GM12878 (cell line): ENCODE measurements around the gene NPAS2. TPM values are rescaled to one million over a fixed set of nuclear protein-coding genes. Genes with fewer than 3 reads are reported as not detected.

Experiments used
- ATAC-seq: fragments of 200-7000 bp; cut with Tn5 transposase; 3 replicates; pipeline ENCODE4 v1.9.1; 2020; ENCODE audit warnings: mild to moderate bottlenecking, moderate library complexity
- BruUV-seq: library from RNA; stranded (reverse); fragments of 400-500 nt; replicated peaks from 2 replicates; lab custom pipeline; 2021; lab: Mats Ljungman, UMichigan
- CTCF ChIA-PET: fragments of 300-600 bp; sonication (Branson Sonifier 250); formaldehyde crosslinking; extraction: SDS; loops from one replicate; lab custom pipeline; 2021; ENCODE audit warnings: inconsistent platforms; lab: Yijun Ruan, JAX
- POLR2A ChIA-PET: fragments of 350-600 bp; formaldehyde crosslinking; extraction: SDS; loops from one replicate; lab custom pipeline; 2021; ENCODE audit warnings: inconsistent platforms; lab: Charles Lee
- RAD21 ChIA-PET: fragments of 300-600 bp; sonication (Branson Sonifier 250); formaldehyde crosslinking; loops from one replicate; lab custom pipeline; 2023; ENCODE audit warnings: antibody characterized with exemption; ENCODE audit not compliant: unreplicated experiment; lab: Charles Lee
- SMC1A ChIA-PET: fragments of 300-600 bp; sonication (Branson Sonifier 250); formaldehyde crosslinking; loops from one replicate; lab custom pipeline; 2023; ENCODE audit not compliant: unreplicated experiment, uncharacterized antibody; lab: Charles Lee
- DNase-seq: peaks from one replicate; pipeline ENCODE4 v3.0.0-alpha.2; 2011; ENCODE audit warnings: low read depth, low spot score
- FAIRE-seq: peaks from 3 replicates; lab custom pipeline; 2011; peaks lifted over from hg19 to GRCh38; lab: Jason Lieb, UNC
- H2AFZ ChIP-seq: 2 replicates; pipeline ENCODE4 v1.6.0; 2011; ENCODE audit warnings: low read depth, low read length, control low read depth; ENCODE audit not compliant: control insufficient read depth
- H3K27ac ChIP-seq: 2 replicates; pipeline ENCODE4 v1.5.1; 2011; ENCODE audit warnings: control low read depth; ENCODE audit not compliant: control insufficient read depth, insufficient read depth
- H3K27me3 ChIP-seq, 2 experiments: replicated peaks in 1 of 2; 2 replicates each; pipeline versions ENCODE4 v1.6.0 to v1.6.1; 2011; ENCODE audit warnings: low read length in 1 of 2; ENCODE audit not compliant: control insufficient read depth in 2 of 2, insufficient read depth in 2 of 2
- H3K36me3 ChIP-seq, 2 experiments: 2 replicates each; pipeline ENCODE4 v1.5.1; 2011; ENCODE audit warnings: low read length in 1 of 2; ENCODE audit not compliant: control insufficient read depth in 2 of 2, insufficient read depth in 2 of 2
- H3K4me1 ChIP-seq: 2 replicates; pipeline ENCODE4 v1.6.1; 2011; ENCODE audit warnings: mild to moderate bottlenecking, low read length, moderate library complexity, mixed read lengths; ENCODE audit not compliant: control insufficient read depth, insufficient read depth
- H3K4me2 ChIP-seq: 2 replicates; pipeline ENCODE4 v1.6.0; 2011; ENCODE audit warnings: control low read depth; ENCODE audit not compliant: control insufficient read depth, insufficient read depth
- H3K4me3 ChIP-seq: fragments of 200-600 bp; sonication (generic); 2 replicates; pipeline ENCODE4 v1.5.1; 2016
- H3K79me2 ChIP-seq: 2 replicates; pipeline ENCODE4 v1.6.0; 2011; ENCODE audit warnings: low read length; ENCODE audit not compliant: control insufficient read depth, insufficient read depth
- H3K9ac ChIP-seq: 2 replicates; pipeline ENCODE4 v1.8.0; 2011; ENCODE audit warnings: low read length, control low read depth, mixed read lengths; ENCODE audit not compliant: control insufficient read depth, insufficient read depth
- H3K9me3 ChIP-seq: replicated peaks from 3 replicates; pipeline ENCODE4 v1.5.1; 2011; ENCODE audit warnings: mild to moderate bottlenecking, low read length; ENCODE audit not compliant: control insufficient read depth, insufficient read depth
- H4K20me1 ChIP-seq: 2 replicates; pipeline ENCODE4 v1.6.0; 2011; ENCODE audit not compliant: control insufficient read depth, insufficient read depth
- BHLHE40 ChIP-seq, 2 experiments: fragments of 450-650 bp in 1 of 2; IDR thresholded peaks; 2 replicates each; pipeline ENCODE4 v1.6.1; 2011 to 2017; ENCODE audit warnings: low read depth in 2 of 2, borderline replicate concordance in 1 of 2, improper control_type of control experiment in 1 of 2, low read length in 1 of 2, mild to moderate bottlenecking in 1 of 2
- CHD4 ChIP-seq: fragments of 200-600 bp; sonication (generic); IDR thresholded peaks from 2 replicates; pipeline ENCODE4 v1.6.1; 2016; ENCODE audit warnings: mild to moderate bottlenecking
- FOXM1 ChIP-seq: IDR thresholded peaks from 2 replicates; pipeline ENCODE4 v1.6.1; 2012; ENCODE audit warnings: low read depth, mild to moderate bottlenecking, inconsistent platforms, low read length, moderate library complexity
- IRF4 ChIP-seq: IDR thresholded peaks from 2 replicates; pipeline ENCODE4 v1.6.1; 2011; ENCODE audit warnings: low read depth, low read length
- MAX ChIP-seq: IDR thresholded peaks from 2 replicates; pipeline ENCODE4 v1.6.1; 2012; ENCODE audit warnings: low read depth, low read length, improper control_type of control experiment
- MEF2A ChIP-seq: IDR thresholded peaks from 2 replicates; pipeline ENCODE4 v1.6.1; 2011; ENCODE audit warnings: low read depth, mild to moderate bottlenecking, low read length, moderate library complexity; ENCODE audit not compliant: insufficient read depth
- MEF2B ChIP-seq: fragments of 450-650 bp; IDR thresholded peaks from 2 replicates; pipeline ENCODE4 v1.6.1; 2018; ENCODE audit warnings: mild to moderate bottlenecking, moderate library complexity; ENCODE audit not compliant: partially characterized antibody, poor library complexity, severe bottlenecking
- MLLT1 ChIP-seq: fragments of 450-650 bp; IDR thresholded peaks from 2 replicates; pipeline ENCODE4 v1.6.1; 2016; ENCODE audit warnings: mild to moderate bottlenecking
- MYC ChIP-seq: IDR thresholded peaks from 2 replicates; pipeline ENCODE4 v1.6.1; 2011; ENCODE audit warnings: mild to moderate bottlenecking, low read length, moderate library complexity, inconsistent platforms; ENCODE audit not compliant: insufficient read depth, insufficient replicate concordance, insufficient read length, severe bottlenecking
- NFIC ChIP-seq: IDR thresholded peaks from 2 replicates; pipeline ENCODE4 v1.6.1; 2012; ENCODE audit warnings: low read depth, mild to moderate bottlenecking, inconsistent platforms, low read length, moderate library complexity
- NFXL1 ChIP-seq: fragments of 450-650 bp; IDR thresholded peaks from 2 replicates; pipeline ENCODE4 v1.6.1; 2017; ENCODE audit warnings: antibody characterized with exemption, mild to moderate bottlenecking, borderline replicate concordance
- RELA ChIP-seq: fragments of 450-650 bp; IDR thresholded peaks from 2 replicates; pipeline ENCODE4 v1.8.0; 2014; ENCODE audit warnings: borderline replicate concordance; ENCODE audit not compliant: partially characterized antibody
- SP1 ChIP-seq: IDR thresholded peaks from one replicate; pipeline ENCODE4 v1.6.1; 2011; ENCODE audit warnings: low read depth, low read length
- SPI1 ChIP-seq: IDR thresholded peaks from 2 replicates; pipeline ENCODE4 v1.6.1; 2011; ENCODE audit warnings: low read depth, mild to moderate bottlenecking, low read length, moderate library complexity, borderline replicate concordance; ENCODE audit not compliant: insufficient read depth
- SRF ChIP-seq, 2 experiments: IDR thresholded peaks; 2 replicates each; pipeline ENCODE4 v1.6.1; 2011; ENCODE audit warnings: low read depth in 2 of 2, low read length in 2 of 2, mild to moderate bottlenecking in 1 of 2, moderate library complexity in 1 of 2
- YBX1 ChIP-seq: fragments of 450-650 bp; IDR thresholded peaks from 2 replicates; pipeline ENCODE4 v1.6.1; 2016; ENCODE audit warnings: antibody characterized with exemption
- ZNF217 ChIP-seq: fragments of 450-650 bp; IDR thresholded peaks from 2 replicates; pipeline ENCODE4 v1.6.1; 2017; ENCODE audit warnings: antibody characterized with exemption, mild to moderate bottlenecking
- ZNF24 ChIP-seq: fragments of 450-650 bp; IDR thresholded peaks from 2 replicates; pipeline ENCODE4 v1.6.1; 2017; ENCODE audit warnings: antibody characterized with exemption, mild to moderate bottlenecking
- WGBS: methylation state at CpG from one replicate; pipeline ENCODE4 v1.1.6; 2016; ENCODE audit warnings: low lambda C conversion rate; ENCODE audit not compliant: insufficient replicate concordance, insufficient coverage; ENCODE audit errors: missing lambda C conversion rate; 5-methylcytosine and 5-hydroxymethylcytosine counted together
- in situ Hi-C: fragments of 300-500 bp; cut with MboI; formaldehyde crosslinking; loops from 9 replicates; pipeline ENCODE4 v1.14.3; 2018; ENCODE audit warnings: mixed read lengths
- intact Hi-C: fragments of 100-400 bp; cut with micrococcal nuclease; formaldehyde crosslinking; loops from one replicate; pipeline ENCODE4 v1.14.2; 2022; ENCODE audit not compliant: unreplicated experiment
- polyA plus RNA-seq, 11 experiments: library from polyadenylated mRNA; depleted of rRNA in 4 of 11; unstranded in 6 of 11; stranded (reverse) in 5 of 11; fragments of >200 nt; fragmentation: Nextera tagmentation in 4 of 11; fragmentation: Illumina TruSeq in 1 of 11; extraction: Ambion mirVana in 4 of 11; extraction: Trizol in 1 of 11; gene quantifications; 1 replicate in 1 of 11; 2 replicates in 10 of 11; pipeline versions ENCODE4 v1.2.1 to v1.2.3, GENCODE V29; 2011 to 2016; ENCODE audit warnings: inconsistent platforms in 2 of 11, missing spikeins in 2 of 11, low read depth in 1 of 11
- total RNA-seq, 4 experiments: library from RNA; depleted of rRNA in 3 of 4; stranded (reverse); fragments of >200 nt in 3 of 4; fragmentation: Illumina TruSeq in 1 of 4; extraction: Trizol in 1 of 4; gene quantifications; 2 replicates each; pipeline versions ENCODE4 v1.2.1 to v1.2.3, GENCODE V29; 2013 to 2021
- TF ChIP-seq, protein P1 (sequence below): IDR thresholded peaks from 2 replicates; pipeline ENCODE4 v1.6.1; 2012; ENCODE audit warnings: mild to moderate bottlenecking, low read depth, low read length

NPAS2 gene
- total and polyA plus RNA-seq, 10 of the 15 experiments (the other 5 are each of a cell fraction or from before 2014, with no cell fraction given), result 0.08 TPM; not detected in 9

DNA sequence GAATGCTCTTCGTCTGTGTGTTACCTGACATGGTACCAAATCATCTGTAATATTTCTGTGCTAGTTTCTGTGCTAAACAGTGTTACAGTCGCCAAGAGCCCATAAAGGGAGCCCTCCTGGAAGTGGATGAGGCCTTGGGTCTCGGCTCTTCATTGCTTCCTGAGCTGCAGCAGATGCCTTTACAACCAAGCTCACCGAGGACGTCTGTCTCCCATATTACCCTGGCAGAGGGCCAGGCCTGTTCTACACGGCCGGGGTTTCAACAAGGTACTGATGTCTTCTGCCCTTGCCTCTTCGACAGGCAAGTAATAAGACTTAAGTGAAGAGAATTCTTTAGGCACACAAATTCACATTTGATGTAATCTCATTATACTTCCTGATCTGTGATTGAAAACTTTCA is 199.0 kb downstream of the NPAS2 start:
- BruUV-seq, result no TSS peak
- POLR2A ChIA-PET, result no interaction called here

More for the DNA sequence above, 199.0 kb downstream of the NPAS2 start:
- ATAC-seq (no peak), FAIRE-seq (no peak), DNase-seq (no peak)
- Histone ChIP-seq H3K9me3 (no peaks in the 10 kb centered on the region; the same call in 2 of the 3 replicates), H3K9ac (no peak overlapping the region), H3K36me3 (peaks cover 0 to 5% of the 10 kb centered on the region in 2 experiments; a peak in 2 of 4 replicates), H3K4me1 (no peaks in the 10 kb centered on the region), H3K27me3 (no peaks in the 10 kb centered on the region), H3K4me2 (no peak overlapping the region), H3K4me3 (no peak overlapping the region), H3K27ac (no peak overlapping the region), H4K20me1 (no peaks in the 10 kb centered on the region), H2AFZ (no peak overlapping the region), H3K79me2 (no peaks in the 10 kb centered on the region)
- WGBS, result 91% methylated on average over 8 of the region's 8 CpGs
- CTCF ChIA-PET, result interaction anchor here (0.6 kb wide), 1 partner anchor 14 kb away, joined by 3 read pairs; no protein-coding TSS in a partner anchor
- RAD21 ChIA-PET, result no interaction called here
- intact Hi-C loops (loop anchor here (10.0 kb wide), 1 partner anchor 386 kb away; no protein-coding TSS in a partner anchor), in situ Hi-C loops (no loop called here)
- SMC1A ChIA-PET, result no interaction called here
- no peak for TF ChIP-seq ZNF217
- TF ChIP-seq MAX, result no peak
- no peak for TF ChIP-seq BHLHE40 (IDR thresholded peaks at IDR 0.05; ENCODE audit: borderline replicate concordance in 1 of 2, low read depth in 2 of 2, low read length in 1 of 2)
- TF ChIP-seq SPI1, result no peak
- TF ChIP-seq ZNF24, result no peak
- no peak for TF ChIP-seq SRF (IDR thresholded peaks at IDR 0.05; ENCODE audit: low read depth in 2 of 2, low read length in 2 of 2)
- no peak for TF ChIP-seq YBX1
- TF ChIP-seq MLLT1, result no peak
- no peak for TF ChIP-seq IRF4
- TF ChIP-seq RELA, result no peak
- TF ChIP-seq FOXM1, result no peak
- TF ChIP-seq NFXL1, result no peak
- TF ChIP-seq, protein P1, sequence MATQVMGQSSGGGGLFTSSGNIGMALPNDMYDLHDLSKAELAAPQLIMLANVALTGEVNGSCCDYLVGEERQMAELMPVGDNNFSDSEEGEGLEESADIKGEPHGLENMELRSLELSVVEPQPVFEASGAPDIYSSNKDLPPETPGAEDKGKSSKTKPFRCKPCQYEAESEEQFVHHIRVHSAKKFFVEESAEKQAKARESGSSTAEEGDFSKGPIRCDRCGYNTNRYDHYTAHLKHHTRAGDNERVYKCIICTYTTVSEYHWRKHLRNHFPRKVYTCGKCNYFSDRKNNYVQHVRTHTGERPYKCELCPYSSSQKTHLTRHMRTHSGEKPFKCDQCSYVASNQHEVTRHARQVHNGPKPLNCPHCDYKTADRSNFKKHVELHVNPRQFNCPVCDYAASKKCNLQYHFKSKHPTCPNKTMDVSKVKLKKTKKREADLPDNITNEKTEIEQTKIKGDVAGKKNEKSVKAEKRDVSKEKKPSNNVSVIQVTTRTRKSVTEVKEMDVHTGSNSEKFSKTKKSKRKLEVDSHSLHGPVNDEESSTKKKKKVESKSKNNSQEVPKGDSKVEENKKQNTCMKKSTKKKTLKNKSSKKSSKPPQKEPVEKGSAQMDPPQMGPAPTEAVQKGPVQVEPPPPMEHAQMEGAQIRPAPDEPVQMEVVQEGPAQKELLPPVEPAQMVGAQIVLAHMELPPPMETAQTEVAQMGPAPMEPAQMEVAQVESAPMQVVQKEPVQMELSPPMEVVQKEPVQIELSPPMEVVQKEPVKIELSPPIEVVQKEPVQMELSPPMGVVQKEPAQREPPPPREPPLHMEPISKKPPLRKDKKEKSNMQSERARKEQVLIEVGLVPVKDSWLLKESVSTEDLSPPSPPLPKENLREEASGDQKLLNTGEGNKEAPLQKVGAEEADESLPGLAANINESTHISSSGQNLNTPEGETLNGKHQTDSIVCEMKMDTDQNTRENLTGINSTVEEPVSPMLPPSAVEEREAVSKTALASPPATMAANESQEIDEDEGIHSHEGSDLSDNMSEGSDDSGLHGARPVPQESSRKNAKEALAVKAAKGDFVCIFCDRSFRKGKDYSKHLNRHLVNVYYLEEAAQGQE, result no peak
- TF ChIP-seq MEF2B, result no peak
- no peak for TF ChIP-seq NFIC
- no peak for TF ChIP-seq MEF2A
- no peak for TF ChIP-seq SP1
- no peak for TF ChIP-seq MYC
- TF ChIP-seq CHD4, result no peak
